Adrenal gland (tissue), 19 donors: ENCODE results near the gene ERMP1. TPM values are rescaled to one million over a fixed set of nuclear protein-coding genes. Genes with fewer than 3 reads are reported as not detected.
"Not testable (repeated sequence)": the region's sequence is repeated elsewhere in the genome, so short reads cannot be mapped to it uniquely, and the experiment has no call there.

Experiments
- DNase-seq, 7 donors: peaks; one replicate each; pipeline ENCODE4 v3.0.0-alpha.2; 2019 to 2020
- H3K27ac ChIP-seq, 5 donors: fragments of 200-600 bp; sonication (generic) in 4 of 5; 1 replicate in 3 of 5; 2 replicates in 2 of 5; pipeline versions ENCODE4 v1.5.1 to v1.8.0; 2016 to 2020; ENCODE audit warnings: mild to moderate bottlenecking in 1 of 5
- H3K27me3 ChIP-seq: fragments of 200-600 bp; 2 replicates; pipeline ENCODE4 v1.8.0; 2021
- H3K36me3 ChIP-seq, 2 donors: fragments of 200-600 bp; replicated peaks in 1 of 2; 1 replicate in 1 of 2; 2 replicates in 1 of 2; pipeline versions ENCODE4 v1.5.1 to v1.8.0; 2018 to 2022
- H3K4me1 ChIP-seq, 2 donors: fragments of 200-600 bp; replicated peaks in 1 of 2; 1 replicate in 1 of 2; 2 replicates in 1 of 2; pipeline versions ENCODE4 v1.5.1 to v1.8.0; 2018 to 2021
- H3K4me3 ChIP-seq, 4 donors: fragments of 200-600 bp; sonication (generic) in 3 of 4; one replicate each; pipeline ENCODE4 v1.5.1; 2016 to 2018
- H3K9me3 ChIP-seq, 3 donors: fragments of 200-600 bp; sonication (generic) in 1 of 3; replicated peaks in 1 of 3; 1 replicate in 2 of 3; 2 replicates in 1 of 3; pipeline versions ENCODE4 v1.5.1 to v1.8.0; 2016 to 2021
- POLR2A ChIP-seq, 2 donors: fragments of 450-650 bp; IDR thresholded peaks; one replicate each; pipeline ENCODE4 v1.6.1; 2017; ENCODE audit warnings: antibody characterized with exemption in 2 of 2, mild to moderate bottlenecking in 2 of 2, moderate library complexity in 1 of 2
- WGBS, 4 donors: extraction: QIAGEN DNeasy Blood & Tissue Kit in 2 of 4; methylation state at CpG; one replicate each; pipeline versions ENCODE4 v1.1.5 to v1.1.7; 2013 to 2017; 5-methylcytosine and 5-hydroxymethylcytosine counted together
- intact Hi-C, 2 donors: fragments of 100-400 bp; cut with DNase I; formaldehyde crosslinking; loops; one replicate each; pipeline versions ENCODE4 v1.14.1 to v1.15.0; 2022 to 2023
- long read RNA-seq, 10 donors: library from polyadenylated mRNA in 3 of 10; unstranded in 2 of 10; stranded (forward) in 1 of 10; transcript quantifications; one replicate each; pipeline ENCODE4 v2.0.0 and lab custom pipeline, GENCODE V29; 2021 to 2026
- polyA plus RNA-seq, 3 donors: library from polyadenylated mRNA; stranded (reverse); fragments of 200-250 nt in 2 of 3; fragments of 350-450 nt in 1 of 3; fragmentation: Illumina TruSeq in 1 of 3; extraction: RNeasy Lipid Tissue Mini Kit (QIAGEN cat#74804) in 1 of 3; gene quantifications; one replicate each; pipeline ENCODE4 v1.2.3, GENCODE V29; 2013 to 2014
- total RNA-seq, 9 donors: library from RNA; depleted of rRNA in 4 of 9; stranded (reverse); fragments of >200 nt in 4 of 9; fragments of 120-200 nt in 1 of 9; fragmentation: NEBNext Ultra II Directional in 1 of 9; extraction: Animal tissue kit (Norgen Biotek cat#: 25700) in 1 of 9; gene quantifications; one replicate each; pipeline versions ENCODE4 v1.1.0 to v1.2.4, GENCODE V29; 2013 to 2023
- TF ChIP-seq, protein P1 (sequence below), 6 experiments: fragments of 450-650 bp in 4 of 6; fragments of 200-600 bp in 2 of 6; sonication (generic) in 1 of 6; IDR thresholded peaks; 1 replicate in 5 of 6; 2 replicates in 1 of 6; pipeline versions ENCODE4 v1.5.1 to v1.8.0; 2016 to 2021; ENCODE audit warnings: antibody characterized with exemption in 6 of 6, mild to moderate bottlenecking in 2 of 6, moderate library complexity in 1 of 6
- donor health status: healthy with polysubstance abuse.
- donor health status: Bipolar disorder and iron deficiency.
- donor health status: DM: yes; HTN: yes; CAD: no.
- donor health status: DM: no; HTN: no; CAD: no.
- donor health status: DM: no; HTN: no; CAD: no.
- donor health status: DM: yes; HTN: yes; CAD: no.

The ERMP1 gene
- total RNA-seq (100 to 1,000 TPM in 2 of 9 donors, 10 to 100 TPM in 7; 26.9 to 120 (median 41.9) TPM), polyA plus RNA-seq (10 to 100 TPM in 1 of 3 donors, 1 to 10 TPM in 2; 6.0 to 73.1 (median 6.4) TPM)
- long read RNA-seq, donor 1, full-length matches to known transcripts: 15 of 35 reads
- long read RNA-seq, donor 1, partial matches to known transcripts: 20 of 35 reads
- long read RNA-seq, donor 1, other reads (novel, unspliced or antisense): 0 of 35 reads
- long read RNA-seq, donor 2, full-length matches to known transcripts: 11 of 19 reads
- long read RNA-seq, donor 2, partial matches to known transcripts: 8 of 19 reads
- long read RNA-seq, donor 2, other reads (novel, unspliced or antisense): 0 of 19 reads
- long read RNA-seq, donor 3, full-length matches to known transcripts: 8 of 23 reads
- long read RNA-seq, donor 3, partial matches to known transcripts: 15 of 23 reads
- long read RNA-seq, donor 3, other reads (novel, unspliced or antisense): 0 of 23 reads
- long read RNA-seq, donor 4, partial matches to known transcripts: 1 of 4 reads
- long read RNA-seq, donor 4, other reads (novel, unspliced or antisense): 3 of 4 reads
- long read RNA-seq, donor 5, full-length matches to known transcripts: 32 of 49 reads
- long read RNA-seq, donor 5, partial matches to known transcripts: 6 of 49 reads
- long read RNA-seq, donor 5, other reads (novel, unspliced or antisense): 11 of 49 reads
- long read RNA-seq, donor 6, partial matches to known transcripts: 1 of 1 reads
- long read RNA-seq, donor 6, other reads (novel, unspliced or antisense): 0 of 1 reads
- long read RNA-seq, donor 7, full-length matches to known transcripts: 7 of 24 reads
- long read RNA-seq, donor 7, partial matches to known transcripts: 17 of 24 reads
- long read RNA-seq, donor 7, other reads (novel, unspliced or antisense): 0 of 24 reads
- long read RNA-seq, donor 8, full-length matches to known transcripts: 19 of 37 reads
- long read RNA-seq, donor 8, partial matches to known transcripts: 18 of 37 reads
- long read RNA-seq, donor 8, other reads (novel, unspliced or antisense): 0 of 37 reads
- long read RNA-seq, donor 9, full-length matches to known transcripts: 12 of 17 reads
- long read RNA-seq, donor 9, partial matches to known transcripts: 5 of 17 reads
- long read RNA-seq, donor 9, other reads (novel, unspliced or antisense): 0 of 17 reads
- long read RNA-seq, donor 10, full-length matches to known transcripts: 1 of 15 reads
- long read RNA-seq, donor 10, partial matches to known transcripts: 14 of 15 reads
- long read RNA-seq, donor 10, other reads (novel, unspliced or antisense): 0 of 15 reads

DNA sequence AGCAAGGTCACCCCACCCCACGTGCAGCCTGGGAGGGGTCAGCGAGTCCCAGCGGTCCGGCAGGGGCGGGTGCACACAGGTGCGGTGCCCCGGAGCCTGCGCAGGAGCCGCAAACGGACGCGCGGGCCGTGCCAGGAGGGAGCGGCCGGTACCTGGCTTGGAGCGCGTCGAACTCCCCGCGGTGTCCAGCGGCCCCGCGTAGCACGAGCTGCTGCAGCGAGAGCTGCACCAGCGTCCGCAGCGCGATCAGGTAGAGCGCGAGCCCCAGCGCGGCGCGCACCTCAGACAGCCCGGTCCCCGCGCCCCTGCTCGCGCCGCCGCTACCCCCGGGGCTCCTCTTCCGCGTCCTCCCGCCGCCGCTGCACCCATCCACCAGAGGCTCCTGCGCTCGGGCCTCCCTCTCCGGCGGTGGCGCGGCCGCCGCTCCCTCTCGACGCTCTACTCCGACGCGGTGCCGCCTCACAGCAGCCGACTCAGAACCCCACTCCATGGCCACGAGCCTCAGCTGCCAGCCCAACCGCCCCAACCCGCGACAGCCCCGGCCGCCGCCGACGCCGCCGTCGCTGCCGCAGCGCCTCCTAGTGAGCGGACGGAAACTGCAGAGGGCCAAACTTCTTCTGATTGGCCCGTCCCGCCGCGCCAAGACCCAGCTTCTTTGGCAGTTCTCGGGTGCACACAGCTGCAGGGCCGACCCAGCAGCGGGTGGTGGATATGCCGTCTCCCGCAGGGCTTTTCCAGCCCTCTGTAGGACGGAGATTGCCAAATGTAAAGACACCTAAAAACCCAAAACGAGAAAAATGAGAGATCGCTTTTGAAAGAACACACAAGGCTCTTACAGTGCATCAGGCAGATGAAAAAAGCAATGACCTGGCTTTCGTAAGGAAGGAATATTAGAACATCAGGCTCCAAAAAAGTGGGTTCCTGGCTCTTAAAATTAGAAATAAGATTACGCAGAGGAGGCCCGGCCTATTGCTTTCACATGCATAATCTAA is at the start of gene ERMP1:
TSS of gene ERMP1 (minus strand) at position 580 of the 992 bp plus-strand sequence. CDS start at position 490, 90 bp downstream.
- Histone ChIP-seq H3K27me3 (no peaks in the 10 kb centered on the region), H3K4me3 (peak within 1 kb of the TSS; percentile 71 to 88 (median 86)), H3K27ac (peak within 1 kb of the TSS in 4 of 5 donors; percentile 52 to 90 (median 84)), H3K9me3 (no peaks in the 10 kb centered on the region), H3K36me3 (no peaks in the 10 kb centered on the region), H3K4me1 (peaks cover 8 to 39% of the 10 kb centered on the region in 2 donors)
- peak; percentile 88 to 94 (median 90) for DNase-seq
- WGBS, 4 donors: 0 to 2% (median 1%) methylated on average over 11 to 95 of the region's 95 CpGs
- intact Hi-C loops: no loop called here
- peak; percentile 30 to 86 for TF ChIP-seq POLR2A (IDR thresholded peaks at IDR 0.05)
- TF ChIP-seq, protein P1, sequence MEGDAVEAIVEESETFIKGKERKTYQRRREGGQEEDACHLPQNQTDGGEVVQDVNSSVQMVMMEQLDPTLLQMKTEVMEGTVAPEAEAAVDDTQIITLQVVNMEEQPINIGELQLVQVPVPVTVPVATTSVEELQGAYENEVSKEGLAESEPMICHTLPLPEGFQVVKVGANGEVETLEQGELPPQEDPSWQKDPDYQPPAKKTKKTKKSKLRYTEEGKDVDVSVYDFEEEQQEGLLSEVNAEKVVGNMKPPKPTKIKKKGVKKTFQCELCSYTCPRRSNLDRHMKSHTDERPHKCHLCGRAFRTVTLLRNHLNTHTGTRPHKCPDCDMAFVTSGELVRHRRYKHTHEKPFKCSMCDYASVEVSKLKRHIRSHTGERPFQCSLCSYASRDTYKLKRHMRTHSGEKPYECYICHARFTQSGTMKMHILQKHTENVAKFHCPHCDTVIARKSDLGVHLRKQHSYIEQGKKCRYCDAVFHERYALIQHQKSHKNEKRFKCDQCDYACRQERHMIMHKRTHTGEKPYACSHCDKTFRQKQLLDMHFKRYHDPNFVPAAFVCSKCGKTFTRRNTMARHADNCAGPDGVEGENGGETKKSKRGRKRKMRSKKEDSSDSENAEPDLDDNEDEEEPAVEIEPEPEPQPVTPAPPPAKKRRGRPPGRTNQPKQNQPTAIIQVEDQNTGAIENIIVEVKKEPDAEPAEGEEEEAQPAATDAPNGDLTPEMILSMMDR (IDR thresholded peaks at IDR 0.05): peak; percentile 76 to 95 (median 84)

- H3K4me1 ChIP-seq, H3K4me3 ChIP-seq, H3K36me3 ChIP-seq, H3K27ac ChIP-seq, H3K27me3 ChIP-seq, H3K9me3 ChIP-seq, DNase-seq: not testable (repeated sequence)
- 93 to 98% (median 94%) methylated on average over 4 to 5 of the region's 5 CpGs for WGBS, 4 donors
- intact Hi-C loops: loop anchor here (10.0 kb wide), 1 partner anchor 422 kb away; no protein-coding TSS in a partner anchor
Measured at GRCh38 chr9:5882244-5883012, 49.5 kb upstream of the ERMP1 start.

GRCh38 chr9:5879419-5880181 is 46.7 kb upstream of the ERMP1 start:
- peak; percentile 23 to 60 (median 46) for DNase-seq
- WGBS, 4 donors: 61 to 82% (median 65%) methylated on average over 10 of the region's 10 CpGs
- TF ChIP-seq POLR2A (IDR thresholded peaks at IDR 0.05): no peak
- TF ChIP-seq, protein P1 (IDR thresholded peaks at IDR 0.05): no peak
- Histone ChIP-seq H3K36me3 (no peaks in the 10 kb centered on the region), H3K27me3 (no peaks in the 10 kb centered on the region), H3K4me3 (no peak overlapping the region), H3K9me3 (no peaks in the 10 kb centered on the region), H3K4me1 (peaks cover 0 to 4% of the 10 kb centered on the region in 2 donors), H3K27ac (peak overlapping the region in 3 of 5 donors; percentile 2 to 67 (median 8))
- intact Hi-C loops: loop anchor here (10.0 kb wide), 1 partner anchor 425 kb away; no protein-coding TSS in a partner anchor
